ENCODE measurements around the gene ZC3HAV1.

DNA sequence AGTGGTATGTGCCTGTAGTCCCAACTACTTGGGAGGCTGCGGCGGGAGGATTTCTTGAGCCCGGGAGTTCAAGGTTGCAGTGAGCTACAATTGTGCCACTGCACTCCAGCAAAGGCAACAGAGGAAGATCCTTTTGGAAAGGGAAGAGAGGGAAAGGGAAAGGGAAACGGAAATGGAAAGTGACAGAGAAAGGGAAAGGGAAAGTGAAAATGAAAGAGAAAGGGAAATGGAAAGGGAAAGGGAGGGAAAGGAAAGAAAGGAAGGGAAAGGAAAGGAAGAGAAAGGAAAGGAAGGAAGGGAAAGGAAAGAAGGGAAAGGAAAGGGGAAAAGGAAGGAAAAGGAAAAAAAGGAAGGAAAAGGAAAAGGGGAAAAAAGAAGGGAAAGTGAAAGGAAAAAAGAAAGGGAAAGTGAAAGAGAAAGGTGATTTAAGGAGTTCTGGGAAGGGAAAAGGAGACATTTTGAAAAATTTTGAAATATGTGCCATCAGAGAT is 2.3 kb upstream of the ZC3HAV1 start:
- no peak for TF ChIP-seq TAF1 (IDR thresholded peaks at IDR 0.05; ENCODE audit: low read depth, low read length)
- no peak for TF ChIP-seq POLR2A (IDR thresholded peaks at IDR 0.05; ENCODE audit: low read depth, low read length)
- TF ChIP-seq SPI1 (IDR thresholded peaks at IDR 0.05; ENCODE audit: low read depth, low read length), result no peak
- no peak for TF ChIP-seq POLR2AphosphoS5 (IDR thresholded peaks at IDR 0.05; ENCODE audit: low read depth, low read length)
- TF ChIP-seq POU2F2 (IDR thresholded peaks at IDR 0.05; ENCODE audit: low read depth, low read length), result no peak
